HUDEP-2 (cell line): Measurements from ENCODE around the gene CPLANE2.
"Not testable (repeated sequence)": the region's sequence is repeated elsewhere in the genome, so short reads cannot be mapped to it uniquely, and the experiment has no call there.

Experiments
- DNase-seq, 76 experiments: peaks; one replicate each; lab custom pipeline; 2025; ENCODE audit not compliant: unreplicated experiment in 76 of 76; lab: John Stamatoyannopoulos, UW

CPLANE2 gene

DNA sequence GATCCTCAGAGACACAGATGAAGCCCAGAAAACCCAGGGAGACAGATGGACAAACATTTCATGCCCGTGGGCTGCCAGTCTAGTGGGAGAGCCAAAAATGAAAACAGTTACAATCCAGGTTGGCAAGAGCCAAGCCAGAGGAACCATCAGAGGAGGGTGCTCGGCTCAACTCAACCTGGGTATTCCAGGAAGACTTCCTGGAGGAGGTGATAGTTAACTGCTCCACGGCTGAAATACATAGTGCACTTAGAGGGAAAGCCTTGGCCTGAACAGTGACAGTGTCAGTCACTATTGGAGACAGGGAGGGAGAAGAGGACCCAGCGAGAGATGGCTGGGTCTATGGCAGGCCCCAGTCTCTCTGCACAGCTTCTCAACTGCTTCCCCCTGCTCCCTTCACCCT, 26.4 kb downstream of the CPLANE2 start:
- no peak for DNase-seq

DNA sequence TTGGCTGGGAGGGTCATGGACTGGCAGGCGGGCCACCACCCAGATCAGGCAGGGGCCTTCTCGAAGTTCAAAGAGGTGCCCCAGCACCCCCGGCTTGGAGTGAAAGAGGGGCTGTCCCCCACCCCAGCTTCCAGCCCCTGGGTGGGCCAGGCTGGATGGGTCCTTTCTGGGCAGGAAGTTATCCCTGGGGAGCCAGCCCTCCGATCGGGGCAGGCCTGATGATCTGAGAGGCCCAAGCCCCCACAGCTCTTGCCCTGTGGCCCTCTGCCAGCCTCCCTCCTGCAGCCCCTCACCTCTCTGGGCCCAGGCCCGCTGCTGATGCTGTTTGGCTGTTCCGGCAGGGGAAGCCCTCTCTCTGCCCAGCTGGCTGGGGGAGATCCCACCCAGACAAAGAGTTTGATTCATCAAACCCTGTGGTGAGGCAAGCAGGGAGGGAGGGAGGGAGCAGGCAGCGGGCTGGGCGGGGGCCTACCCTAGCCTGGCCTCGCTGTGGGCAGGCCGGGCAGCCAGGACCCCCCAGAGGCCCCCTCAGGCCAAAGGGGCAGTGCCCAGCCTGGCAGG, 27.1 kb downstream of the CPLANE2 start:
- no peak for DNase-seq

DNA sequence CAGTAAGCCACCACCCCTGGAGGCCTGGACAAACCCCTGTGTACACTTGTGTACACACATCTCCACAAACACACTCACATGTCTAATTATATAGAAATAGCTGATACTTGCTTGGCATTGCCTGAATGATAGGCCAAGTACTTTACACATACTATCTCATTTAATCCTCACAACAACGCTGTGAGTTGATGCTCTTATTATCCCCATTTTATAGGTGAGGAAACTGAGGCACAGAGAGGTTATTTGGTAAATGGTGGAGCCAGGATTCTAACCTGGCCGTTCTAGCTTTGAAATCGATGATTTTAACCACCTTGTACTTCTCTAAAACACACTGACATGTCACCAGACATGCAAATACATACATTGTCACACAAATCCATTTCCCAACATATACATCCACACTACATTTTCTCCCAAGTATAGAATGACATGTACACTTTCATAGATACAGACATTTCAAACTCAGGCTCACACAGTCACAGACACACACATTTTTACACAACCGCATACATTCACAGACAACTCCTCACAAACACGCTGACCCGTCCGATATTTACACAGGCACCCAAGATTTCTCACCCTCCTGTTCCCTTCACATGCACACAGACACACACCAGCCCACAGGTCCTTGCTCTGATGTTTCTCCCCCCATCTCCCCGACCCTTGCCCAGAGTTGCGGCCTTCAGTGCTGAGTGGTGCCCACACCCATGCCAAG, 27.7 kb downstream of the CPLANE2 start:
- DNase-seq: no peak

DNA sequence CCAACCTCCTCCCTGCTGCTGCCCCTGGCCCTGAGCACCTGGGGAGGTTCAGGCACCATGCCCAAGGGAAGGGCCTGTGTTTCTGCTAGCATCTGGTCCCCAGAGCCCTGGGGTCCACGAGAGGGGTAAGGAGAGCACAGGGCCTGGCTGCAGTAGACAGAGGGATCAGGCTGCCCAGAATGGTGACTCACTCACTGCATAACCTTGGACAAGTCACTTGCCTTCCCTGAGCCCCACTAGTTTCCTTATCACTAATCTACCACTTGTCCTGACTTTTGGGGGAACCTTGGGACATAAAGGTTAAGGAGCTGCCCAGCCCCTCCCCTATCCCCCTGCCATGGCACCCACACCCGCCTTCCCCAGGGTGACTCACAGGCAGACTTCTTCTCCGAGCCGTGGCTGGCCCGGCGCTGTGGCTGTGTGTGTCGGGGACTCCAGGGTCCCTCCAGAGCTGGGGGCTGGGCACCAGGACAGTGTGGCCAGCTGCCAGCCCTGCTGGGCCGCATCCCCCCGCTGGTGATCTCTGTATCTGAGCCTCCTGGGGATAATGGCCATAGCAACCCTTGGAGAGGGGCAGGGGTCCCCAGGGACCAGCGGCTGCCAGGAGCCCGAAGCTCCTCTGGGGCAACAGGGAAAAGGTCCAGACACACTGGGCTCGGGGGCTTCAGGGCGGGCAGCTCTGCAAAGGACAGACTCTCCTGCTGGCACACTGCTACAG, 28.6 kb downstream of the CPLANE2 start:
- DNase-seq: peak in 46 of 76 experiments; percentile 6 to 64 (median 34)

DNA sequence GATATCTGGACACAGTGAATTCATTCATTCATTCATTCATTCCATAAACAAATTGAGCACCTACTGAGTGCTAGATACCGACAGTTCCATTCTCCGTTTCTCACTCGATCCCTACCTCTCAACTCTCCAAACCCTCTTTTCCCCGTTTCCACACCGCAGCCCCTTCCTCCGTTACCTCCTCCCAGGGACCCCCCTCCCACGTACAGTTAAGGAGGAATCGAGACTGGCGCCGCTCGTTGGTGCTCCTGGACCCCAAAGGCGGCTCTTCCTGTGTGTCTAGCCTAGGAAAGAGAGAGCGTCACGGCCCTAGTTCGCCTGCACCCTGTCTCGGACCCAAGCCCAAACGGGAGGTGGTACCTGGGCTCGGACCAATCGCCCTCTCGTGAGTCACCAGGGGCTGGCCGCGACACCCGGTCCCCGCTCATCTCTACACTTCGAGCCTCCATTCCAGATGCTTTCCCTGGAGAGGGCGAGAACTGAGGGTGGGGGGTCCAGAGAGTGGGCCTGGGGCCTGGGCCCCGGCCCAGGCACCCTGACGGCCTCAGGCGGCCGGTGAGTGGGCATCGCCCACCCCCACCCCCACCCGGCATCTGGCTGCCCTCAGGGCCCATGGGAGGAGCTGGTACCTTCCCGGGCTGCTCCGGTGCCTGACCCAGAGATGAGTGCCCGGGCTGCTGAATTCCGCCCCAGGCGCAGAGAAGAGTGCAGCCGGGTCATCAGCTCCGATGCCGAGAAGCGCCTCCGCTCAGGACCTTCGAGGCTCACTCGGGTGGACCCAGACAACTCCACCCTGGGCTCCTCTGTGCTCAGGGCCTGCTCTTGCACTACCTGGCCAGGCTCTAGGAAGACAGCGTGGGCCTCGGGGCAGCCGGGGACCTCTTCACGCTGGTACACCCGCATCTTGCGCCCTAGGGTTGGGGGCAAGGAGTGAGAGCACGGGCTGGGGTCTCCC, 29.4 kb downstream of the CPLANE2 start:
- peak in 2 of 76 experiments; percentile 34 to 37 for DNase-seq

DNA sequence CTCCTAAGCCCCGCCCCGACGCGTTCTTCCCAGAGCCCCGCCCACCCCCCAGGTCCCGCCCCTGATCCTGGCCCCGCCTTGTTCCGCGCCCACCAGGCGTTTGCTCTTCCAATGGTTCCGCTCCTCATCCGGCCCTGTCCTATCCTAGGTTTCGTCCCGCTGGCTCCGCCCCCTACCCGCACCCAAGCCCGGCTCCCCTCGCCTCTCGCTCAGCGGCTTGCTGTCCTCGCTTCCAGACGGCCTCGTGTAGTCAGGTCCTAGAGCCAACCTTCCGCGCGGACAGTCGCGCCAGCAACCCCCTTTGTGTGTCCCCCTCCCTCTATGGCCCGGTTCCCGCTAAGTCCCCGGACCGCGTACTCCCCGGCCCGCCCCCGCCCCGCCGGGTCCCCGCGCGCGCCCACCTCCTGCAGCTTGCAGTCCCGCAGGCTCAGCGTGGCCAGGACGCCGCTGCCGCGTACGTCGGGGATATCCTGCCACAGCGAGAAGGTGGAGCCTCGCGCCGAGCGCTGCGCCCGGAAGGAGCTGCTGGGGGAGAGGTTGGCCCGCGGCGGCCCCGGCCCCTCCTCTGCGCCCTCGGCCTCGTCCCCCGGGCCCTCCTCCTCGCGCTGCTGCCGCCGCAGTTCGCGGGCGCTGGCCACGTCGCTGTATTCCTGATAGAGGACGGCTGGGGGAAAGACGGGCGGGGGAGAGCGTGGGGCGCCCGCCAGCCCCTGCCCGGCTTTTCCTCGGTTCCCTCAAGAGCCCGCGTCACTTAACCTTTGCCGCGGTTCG, 30.3 kb downstream of the CPLANE2 start:
- DNase-seq: peak; percentile 56 to 98 (median 95)

DNA sequence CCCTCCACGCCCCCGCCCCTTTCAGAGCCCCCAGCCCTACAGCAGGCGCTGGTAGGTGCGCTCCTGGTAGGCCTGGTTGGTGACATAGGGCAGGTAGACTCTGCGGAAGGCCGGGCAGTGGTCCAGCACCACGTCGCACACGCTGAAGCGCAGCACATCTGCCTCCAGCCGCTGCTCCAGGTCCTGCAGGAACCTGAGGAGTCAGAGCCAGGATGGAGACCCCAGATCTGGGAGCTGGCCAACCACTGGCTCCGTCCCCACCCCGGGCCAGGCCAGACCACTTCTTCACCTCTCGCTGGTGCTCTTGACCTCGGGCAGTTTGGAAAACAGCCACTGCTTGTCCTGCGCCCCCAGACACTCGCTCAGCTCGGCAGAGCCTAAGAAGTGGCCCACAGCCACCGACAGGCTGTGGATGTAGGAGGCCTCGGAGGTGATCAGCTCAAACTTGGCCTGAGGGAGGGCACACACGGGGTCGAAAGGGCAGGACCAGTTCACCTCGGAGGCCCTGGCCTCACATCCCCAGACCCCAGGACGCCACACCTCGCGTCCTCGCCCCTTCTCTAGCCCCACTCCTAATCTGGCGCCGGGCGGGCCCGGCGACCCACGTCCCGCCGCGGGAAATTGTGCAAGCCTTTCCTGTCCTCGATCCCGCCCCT, 31.0 kb downstream of the CPLANE2 start:
- peak in 1 of 76 experiments; percentile 89 for DNase-seq

DNA sequence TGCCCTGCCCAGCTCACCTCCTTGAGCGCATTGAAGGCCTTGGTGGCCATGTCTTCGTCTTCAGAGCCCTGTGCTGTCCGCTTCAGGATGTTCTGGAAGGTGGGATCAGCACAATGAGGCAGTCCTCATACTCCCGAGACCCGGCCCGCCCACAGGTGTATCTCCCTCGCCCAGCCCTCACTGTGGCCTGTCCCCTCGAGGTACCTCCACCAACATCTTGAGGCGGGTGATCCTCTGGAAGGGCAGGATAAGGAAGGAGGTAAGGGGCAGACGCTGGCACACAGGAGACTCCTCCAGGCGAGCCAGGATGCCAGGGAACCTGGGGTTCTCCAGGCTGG, 31.7 kb downstream of the CPLANE2 start:
- DNase-seq: no peak

DNA sequence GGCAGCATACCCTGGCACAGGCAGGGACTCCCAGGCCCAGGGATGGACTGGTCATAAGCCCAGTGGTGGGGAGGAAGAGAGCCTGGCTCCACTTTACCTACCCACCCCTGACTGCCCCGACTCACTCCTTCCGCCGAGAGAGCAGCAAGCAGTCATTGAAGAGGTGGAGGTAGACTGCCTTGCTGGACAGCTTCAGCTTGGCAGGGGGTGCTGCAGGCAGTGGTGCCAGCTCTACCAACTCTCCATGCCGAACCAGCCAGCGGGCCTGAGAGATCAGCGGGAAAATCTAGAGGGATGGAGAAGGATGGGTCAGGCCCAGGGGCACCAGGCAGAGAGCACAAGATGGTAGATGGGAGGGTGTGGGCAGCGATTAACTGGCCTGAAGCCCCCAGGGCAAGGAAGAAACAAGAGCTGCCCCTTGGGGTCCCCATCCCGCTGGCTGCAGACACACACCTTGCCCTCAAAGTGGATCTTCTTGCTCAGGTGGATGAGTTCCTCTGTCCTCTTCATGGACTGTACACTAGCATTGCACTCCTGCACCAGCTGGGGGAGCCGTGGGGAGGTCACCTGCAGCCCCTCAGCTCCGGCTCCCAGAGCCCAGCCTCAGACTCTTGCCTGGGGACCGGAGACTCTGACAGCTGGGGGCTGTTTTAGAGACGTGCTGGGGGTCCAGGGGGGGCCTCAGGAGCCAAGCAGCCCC, 32.2 kb downstream of the CPLANE2 start:
- peak in 22 of 76 experiments; percentile 1 to 41 (median 12) for DNase-seq

DNA sequence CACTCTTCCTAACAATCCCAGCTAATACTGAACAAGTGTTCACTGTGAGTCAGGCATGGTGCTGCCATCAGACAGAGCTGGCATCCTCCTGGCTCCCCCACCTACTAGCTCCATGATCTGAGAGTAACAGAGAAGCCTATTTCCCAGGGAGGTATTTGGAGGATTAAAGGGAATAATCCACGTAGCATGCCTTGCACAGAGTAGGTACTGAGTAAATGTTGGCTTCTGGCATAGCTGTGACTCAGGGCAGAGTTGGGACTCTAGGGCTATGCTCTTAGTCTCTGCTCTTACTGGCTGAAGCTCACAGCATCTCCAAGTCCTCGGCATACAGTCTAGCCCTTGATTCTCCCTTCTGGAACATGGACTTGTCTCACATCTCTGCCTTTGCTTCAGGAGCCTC, 32.8 kb downstream of the CPLANE2 start:
- DNase-seq: no peak

DNA sequence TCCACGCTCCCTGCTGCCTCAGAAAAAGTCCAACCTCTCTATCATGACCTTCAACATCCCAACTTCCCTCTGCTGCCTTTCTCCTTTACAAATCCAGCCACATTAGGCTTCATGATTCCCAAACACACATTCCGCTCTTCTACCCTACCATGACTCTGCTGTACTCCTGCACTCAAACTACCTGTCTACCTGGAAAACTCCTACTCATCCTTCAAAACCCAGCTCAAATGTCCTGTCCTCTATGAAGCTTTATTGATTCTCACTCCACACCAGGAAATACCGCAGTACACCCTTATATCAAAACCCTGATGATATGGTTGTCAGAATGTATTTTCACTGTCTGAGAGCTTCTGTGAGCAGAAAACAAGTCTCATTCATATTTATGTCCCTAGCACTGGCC, 33.4 kb downstream of the CPLANE2 start:
- no peak for DNase-seq

DNA sequence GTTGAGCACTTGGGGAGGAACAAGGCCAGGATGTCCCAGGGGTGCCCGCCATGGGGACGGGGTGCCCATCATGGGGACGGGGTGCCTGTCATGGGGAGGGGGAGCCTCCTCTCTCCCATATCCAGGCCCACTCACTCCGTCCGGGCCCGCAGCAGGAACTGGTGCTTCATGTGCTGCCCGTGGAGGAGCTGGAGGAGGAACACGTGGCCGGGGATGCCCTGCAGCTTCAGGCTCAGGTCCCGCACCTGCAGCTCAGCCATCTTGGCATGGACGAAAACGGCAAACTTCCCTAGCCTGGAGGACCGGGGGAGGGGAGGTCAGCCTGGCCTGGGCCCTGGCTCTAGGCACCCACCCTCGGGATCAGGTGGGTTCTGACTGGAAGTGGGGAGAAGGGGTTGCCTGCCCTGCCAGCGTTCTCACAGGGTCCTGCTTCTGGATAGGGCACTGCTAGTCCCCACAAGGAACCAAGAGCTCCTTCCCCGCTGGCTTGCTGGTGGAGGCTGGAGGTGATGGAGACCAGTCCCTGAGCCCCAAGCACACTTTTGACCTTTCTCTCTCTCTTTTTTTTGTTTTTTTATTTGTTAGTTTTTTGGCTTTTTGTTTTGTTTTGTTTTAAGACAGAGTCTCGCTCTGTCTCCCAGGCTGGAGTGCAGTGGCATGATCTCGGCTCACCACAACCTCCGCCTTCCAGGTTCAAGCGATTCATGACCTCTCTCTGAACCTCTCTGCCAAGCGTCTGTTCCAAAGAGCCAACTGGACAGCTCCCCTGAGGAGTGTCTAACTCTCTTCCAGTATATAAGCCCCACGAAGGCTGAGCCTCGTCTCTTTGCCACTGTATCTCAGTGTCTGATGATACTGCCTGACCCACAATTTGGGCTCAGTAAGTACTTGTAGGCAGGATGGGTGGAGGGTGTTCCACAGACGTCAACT, 34.4 kb downstream of the CPLANE2 start:
- no peak for DNase-seq

DNA sequence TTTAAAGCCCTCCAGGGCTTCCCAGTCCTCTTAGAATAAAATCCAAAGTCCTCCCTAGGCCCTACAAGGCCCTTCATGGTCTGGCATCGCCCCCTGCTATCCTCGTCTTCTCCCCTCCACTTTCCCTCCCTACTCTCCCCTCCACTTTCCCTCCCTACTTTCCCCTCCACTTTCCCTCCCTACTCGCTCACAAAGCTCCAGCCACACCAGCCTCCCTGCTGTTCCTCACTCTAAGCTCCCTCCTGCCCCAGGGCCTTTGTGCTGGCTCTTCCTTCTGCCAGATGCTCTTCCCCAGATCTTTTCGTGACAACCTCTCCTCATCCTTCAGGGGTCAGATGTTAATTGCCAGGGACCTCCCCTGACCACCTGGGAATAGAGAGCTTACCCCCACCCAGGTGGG, 37.3 kb downstream of the CPLANE2 start:
- no peak for DNase-seq

DNA sequence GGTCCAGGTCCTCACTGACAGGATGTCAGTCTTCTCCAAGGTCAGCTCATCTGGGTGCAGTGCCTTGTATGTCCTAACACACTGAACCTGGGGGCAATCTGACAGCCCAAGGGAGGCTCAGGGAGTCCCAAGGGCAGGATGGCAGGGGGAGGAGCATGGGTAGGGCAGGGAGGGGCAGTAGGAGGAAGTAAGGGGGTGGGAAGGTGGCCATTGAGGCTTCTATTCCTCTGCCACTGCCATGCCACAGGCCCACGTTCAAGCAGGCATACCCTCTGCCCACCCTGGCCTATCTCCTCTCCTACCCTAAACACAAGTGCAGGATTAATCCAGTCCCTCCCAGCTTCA, 37.9 kb downstream of the CPLANE2 start:
- DNase-seq: no peak

DNA sequence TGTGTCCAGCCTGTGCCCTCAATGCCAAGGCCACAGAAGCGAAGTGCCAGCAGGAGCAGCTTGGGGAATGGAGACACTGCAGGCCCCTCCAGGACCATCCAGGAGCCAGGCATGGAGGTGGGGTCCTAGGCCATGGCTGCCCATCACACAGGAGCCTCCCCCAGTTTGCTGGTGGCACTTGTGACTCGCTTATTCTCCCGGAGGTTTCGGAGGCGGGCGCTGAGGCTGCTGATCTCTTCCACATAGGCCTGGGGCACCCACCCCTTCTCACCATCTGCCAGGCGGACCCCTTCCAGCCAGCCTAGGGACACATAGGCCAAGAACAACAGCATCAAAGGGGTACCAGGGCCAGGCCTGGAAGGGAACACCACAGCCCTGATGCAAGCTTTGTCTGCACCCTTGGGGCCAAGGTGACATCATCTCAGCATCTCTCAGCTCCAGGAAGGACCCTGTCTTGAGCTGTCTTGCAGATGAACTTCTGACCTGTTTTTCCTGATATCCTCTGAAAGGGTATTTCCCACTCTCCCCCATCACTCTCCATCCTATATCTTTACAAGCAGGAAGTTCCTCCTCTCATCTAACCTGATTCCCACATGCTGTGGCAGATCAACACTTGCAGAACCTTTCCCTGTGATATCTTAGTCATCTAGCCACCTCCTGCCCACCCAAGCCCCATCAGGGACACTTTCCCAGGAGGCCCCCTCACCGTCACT, 38.4 kb downstream of the CPLANE2 start:
- no peak for DNase-seq

DNA sequence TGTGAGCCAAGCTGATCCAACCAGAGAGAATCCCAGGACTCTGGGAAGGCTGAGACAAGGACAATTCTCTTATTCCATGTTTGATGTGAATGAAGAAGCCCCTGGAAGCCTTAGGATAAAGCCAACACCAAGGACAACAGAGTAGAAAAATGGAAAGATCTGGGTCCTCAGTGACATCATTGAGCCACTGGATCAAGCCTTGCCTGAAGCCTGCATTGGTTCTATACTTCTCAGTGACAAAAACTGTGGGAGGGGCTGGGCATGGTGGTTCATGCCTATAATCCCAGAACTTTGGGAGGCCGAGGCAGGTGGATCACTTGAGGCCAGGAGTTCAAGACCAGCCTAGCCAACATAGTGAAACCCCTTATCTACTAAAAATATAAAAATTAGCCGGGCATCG, 40.1 kb downstream of the CPLANE2 start:
- DNase-seq: no peak

DNA sequence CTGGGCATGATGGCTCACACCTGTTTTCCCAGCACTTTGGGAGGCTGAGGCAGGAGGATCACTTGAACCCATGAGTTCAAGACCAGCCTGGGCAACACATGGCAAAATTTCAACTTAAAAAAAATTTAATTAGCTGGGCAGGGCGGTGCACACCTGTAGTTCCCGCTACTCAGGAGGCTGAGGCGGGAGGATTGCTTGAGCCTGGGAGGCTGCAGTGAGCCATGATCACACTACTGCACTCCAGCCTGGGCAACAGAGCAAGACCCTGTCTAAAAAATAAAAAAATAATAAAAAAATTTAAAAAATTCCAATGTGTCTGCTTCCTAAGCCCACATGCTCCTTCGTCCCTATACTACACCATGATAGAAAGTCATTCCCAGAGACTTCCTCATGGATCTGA, 40.8 kb downstream of the CPLANE2 start:
- not testable (repeated sequence) for DNase-seq

DNA sequence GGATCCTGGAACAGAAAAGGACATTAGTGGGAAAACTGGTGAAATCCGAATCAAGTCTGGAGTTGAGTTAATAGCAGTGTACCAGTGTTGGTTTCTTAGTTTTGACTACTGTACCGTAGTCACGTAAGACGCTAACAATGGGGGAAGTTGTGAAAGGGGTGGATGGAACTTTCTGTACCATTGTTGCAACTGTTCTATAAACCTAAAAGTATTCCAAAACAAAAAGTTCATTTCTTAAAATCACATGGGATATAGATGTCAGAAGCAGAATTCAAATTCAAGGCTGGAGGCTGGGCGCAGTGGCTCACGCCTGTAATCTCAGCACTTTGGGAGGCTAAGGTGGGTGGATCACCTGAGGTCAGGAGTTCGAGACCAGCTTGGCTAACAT, 41.5 kb downstream of the CPLANE2 start:
- no peak for DNase-seq
